Ovary (tissue), 9 donors: ENCODE data around the gene STAG3. TPM values are rescaled to one million over a fixed set of nuclear protein-coding genes. Genes with fewer than 3 reads are reported as not detected.

Experiments
- DNase-seq, 5 donors: peaks; one replicate each; pipeline ENCODE4 v3.0.0-alpha.2; 2019 to 2020
- H3K27ac ChIP-seq, 2 donors: fragments of 200-600 bp; one replicate each; pipeline versions ENCODE4 v1.5.1 to v1.8.0; 2019 to 2022
- H3K27me3 ChIP-seq: fragments of 200-600 bp; one replicate; pipeline ENCODE4 v1.8.0; 2022
- H3K36me3 ChIP-seq: fragments of 200-600 bp; sonication (generic); one replicate; pipeline ENCODE4 v1.5.1; 2019
- H3K4me1 ChIP-seq: one replicate; pipeline ENCODE4 v1.8.1; 2013; ENCODE audit warnings: mild to moderate bottlenecking, moderate library complexity; ENCODE audit not compliant: insufficient read depth
- H3K4me3 ChIP-seq: fragments of 200-600 bp; sonication (generic); one replicate; pipeline ENCODE4 v1.5.1; 2017
- H3K9me3 ChIP-seq, 2 donors: fragments of 200-600 bp in 1 of 2; sonication (generic) in 1 of 2; one replicate each; pipeline versions ENCODE4 v1.5.1 to v1.8.1; 2013 to 2019; ENCODE audit warnings: mild to moderate bottlenecking in 1 of 2, moderate library complexity in 1 of 2
- EP300 ChIP-seq: sonication (generic); formaldehyde crosslinking; IDR thresholded peaks from one replicate; pipeline ENCODE4 v1.6.1; 2017; ENCODE audit warnings: antibody characterized with exemption
- POLR2A ChIP-seq: fragments of 450-650 bp; IDR thresholded peaks from one replicate; pipeline ENCODE4 v1.6.1; 2017; ENCODE audit warnings: antibody characterized with exemption, mild to moderate bottlenecking, moderate library complexity
- WGBS, 3 donors: extraction: QIAGEN DNeasy Blood & Tissue Kit in 1 of 3; methylation state at CpG; one replicate each; pipeline versions ENCODE4 v1.1.5 to v1.1.7; 2013 to 2017; 5-methylcytosine and 5-hydroxymethylcytosine counted together
- intact Hi-C, 4 donors: fragments of 100-400 bp; cut with DNase I; formaldehyde crosslinking; loops; one replicate each; pipeline versions ENCODE4 v1.11.0 to v1.15.1; 2022 to 2023
- polyA plus RNA-seq, 2 donors: library from polyadenylated mRNA; stranded (reverse); fragments of 200-250 nt in 1 of 2; fragments of 350-450 nt in 1 of 2; fragmentation: Illumina TruSeq in 1 of 2; extraction: RNeasy Lipid Tissue Mini Kit (QIAGEN cat#74804) in 1 of 2; gene quantifications; one replicate each; pipeline ENCODE4 v1.2.3, GENCODE V29; 2013 to 2014
- total RNA-seq, 7 donors: library from RNA; depleted of rRNA in 2 of 7; stranded (reverse); fragments of >200 nt in 2 of 7; fragmentation: NEBNext Ultra II Directional in 3 of 7; extraction: Animal tissue kit (Norgen Biotek cat#: 25700) in 3 of 7; gene quantifications; one replicate each; pipeline versions ENCODE4 v1.1.0 to v1.2.4, GENCODE V29; 2016 to 2023
- TF ChIP-seq, protein P1 (sequence below), 3 donors: fragments of 450-650 bp in 2 of 3; fragments of 200-600 bp in 1 of 3; IDR thresholded peaks; one replicate each; pipeline versions ENCODE4 v1.5.1 to v1.8.0; 2016 to 2022; ENCODE audit warnings: antibody characterized with exemption in 3 of 3, mild to moderate bottlenecking in 1 of 3
- donor health status: DM: no; HTN: no; CAD: no; lungs with moderate emphysema.
- donor health status: DM: no; HTN: no; CAD: no.
- donor health status: Bipolar disorder and iron deficiency.
- donor health status: DM: yes; HTN: yes; CAD: no.
- donor health status: DM: no; HTN: no; CAD: no.
- donor health status: DM: yes; HTN: yes; CAD: no.

STAG3 gene
- total and polyA plus RNA-seq, 9 donors, result 0.66 to 3.2 (median 1.9) TPM

DNA sequence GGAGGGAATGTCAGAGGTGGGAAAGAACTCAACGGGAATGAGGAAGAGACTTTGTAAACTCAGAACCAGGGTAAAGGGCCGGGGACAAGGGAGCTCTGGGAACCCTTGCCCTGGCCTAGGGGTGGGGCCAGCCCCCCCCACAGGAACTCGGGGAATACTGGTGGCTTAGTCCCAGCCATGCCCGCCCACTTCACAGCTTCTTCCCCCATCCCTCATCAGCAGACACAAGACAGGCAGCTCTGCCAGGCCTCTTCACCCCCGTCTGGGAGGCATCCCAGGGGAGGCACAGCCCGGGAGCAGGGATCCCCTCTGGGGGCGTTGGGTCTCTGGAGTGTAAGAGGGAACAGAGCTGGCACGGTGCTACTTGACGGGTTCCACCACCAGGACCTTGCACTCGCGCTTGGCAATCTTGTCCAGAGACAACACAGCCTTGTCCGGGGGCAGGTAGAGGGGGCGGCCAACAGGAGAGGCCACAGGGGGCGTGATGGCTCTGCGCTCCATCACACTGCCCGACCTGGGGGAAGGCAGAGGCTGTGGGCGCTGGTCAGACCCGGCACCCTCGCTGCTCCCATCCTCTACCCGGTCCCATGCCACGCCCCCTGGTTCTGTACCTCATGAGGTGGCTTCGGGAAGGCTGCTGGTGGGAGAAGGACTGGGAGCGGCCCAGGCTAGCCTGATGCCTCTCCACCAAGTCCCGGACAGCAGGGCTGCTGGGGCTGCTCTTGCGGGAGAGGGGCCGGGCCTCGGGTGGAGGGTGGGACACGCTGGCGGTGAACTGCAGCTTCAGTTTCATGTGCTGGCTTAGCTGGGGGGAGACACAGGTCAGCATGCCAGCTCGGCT, 22.8 kb upstream of the STAG3 start:
- Histone ChIP-seq H3K4me3 (no peak overlapping the region), H3K36me3 (no peaks in the 10 kb centered on the region), H3K9me3 (no peaks in the 10 kb centered on the region), H3K27me3 (no peaks in the 10 kb centered on the region), H3K4me1 (peaks cover 3% of the 10 kb centered on the region), H3K27ac (no peak overlapping the region)
- 59 to 65% (median 63%) methylated on average over 19 to 30 of the region's 30 CpGs for WGBS, 3 donors
- TF ChIP-seq POLR2A, result no peak
- TF ChIP-seq, protein P1, sequence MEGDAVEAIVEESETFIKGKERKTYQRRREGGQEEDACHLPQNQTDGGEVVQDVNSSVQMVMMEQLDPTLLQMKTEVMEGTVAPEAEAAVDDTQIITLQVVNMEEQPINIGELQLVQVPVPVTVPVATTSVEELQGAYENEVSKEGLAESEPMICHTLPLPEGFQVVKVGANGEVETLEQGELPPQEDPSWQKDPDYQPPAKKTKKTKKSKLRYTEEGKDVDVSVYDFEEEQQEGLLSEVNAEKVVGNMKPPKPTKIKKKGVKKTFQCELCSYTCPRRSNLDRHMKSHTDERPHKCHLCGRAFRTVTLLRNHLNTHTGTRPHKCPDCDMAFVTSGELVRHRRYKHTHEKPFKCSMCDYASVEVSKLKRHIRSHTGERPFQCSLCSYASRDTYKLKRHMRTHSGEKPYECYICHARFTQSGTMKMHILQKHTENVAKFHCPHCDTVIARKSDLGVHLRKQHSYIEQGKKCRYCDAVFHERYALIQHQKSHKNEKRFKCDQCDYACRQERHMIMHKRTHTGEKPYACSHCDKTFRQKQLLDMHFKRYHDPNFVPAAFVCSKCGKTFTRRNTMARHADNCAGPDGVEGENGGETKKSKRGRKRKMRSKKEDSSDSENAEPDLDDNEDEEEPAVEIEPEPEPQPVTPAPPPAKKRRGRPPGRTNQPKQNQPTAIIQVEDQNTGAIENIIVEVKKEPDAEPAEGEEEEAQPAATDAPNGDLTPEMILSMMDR (IDR thresholded peaks at IDR 0.05), result no peak
- no peak for TF ChIP-seq EP300
- intact Hi-C loops, result loop anchor here in 1 of 4 donors (5.0 kb wide), 1 partner anchor 272 kb away; the partner anchor contains the start of genes MEPCE and ZCWPW1
- DNase-seq, result no peak

DNA sequence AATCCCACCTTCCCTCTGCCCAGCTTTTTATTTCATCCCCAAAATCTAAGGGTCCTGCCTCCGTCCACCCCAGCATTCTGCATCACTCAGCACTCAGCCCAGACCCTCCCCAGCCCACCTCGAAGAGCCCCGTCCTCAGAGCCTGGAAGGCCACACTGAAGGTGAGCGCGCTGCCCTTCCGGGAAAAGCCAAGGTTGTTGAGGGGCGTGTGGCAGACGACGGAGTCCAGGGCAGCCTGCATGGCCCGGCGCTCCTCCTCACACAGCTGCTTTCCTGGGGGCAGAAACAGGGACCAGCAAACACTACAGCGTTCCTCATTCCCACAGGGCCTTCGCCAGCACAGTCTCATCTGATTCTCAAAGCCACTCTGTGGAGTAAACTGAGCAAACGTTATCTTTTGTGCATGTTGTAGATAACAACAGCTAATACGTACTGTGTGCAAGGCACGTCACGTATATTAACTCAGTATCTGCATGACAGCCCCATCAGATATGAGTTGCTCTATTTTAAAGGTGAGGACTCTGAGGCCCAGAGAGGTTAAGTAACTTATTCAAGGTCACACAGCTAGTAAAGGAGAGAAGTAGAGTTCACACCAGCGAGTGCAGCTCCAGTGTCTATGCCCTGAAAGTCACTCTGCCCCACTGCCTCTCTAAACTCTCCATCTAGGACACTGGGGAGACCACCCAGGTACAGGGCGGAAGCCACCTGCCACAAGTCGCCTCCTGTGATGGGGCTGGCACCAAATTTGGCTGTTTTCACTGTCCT, 22.0 kb upstream of the STAG3 start:
- no peaks in the 10 kb centered on the region for H3K27me3 ChIP-seq
- no peaks in the 10 kb centered on the region for H3K9me3 ChIP-seq
- no peak overlapping the region for H3K27ac ChIP-seq
- no peak for DNase-seq
- H3K4me1 ChIP-seq, result peaks cover 3% of the 10 kb centered on the region
- intact Hi-C loops, result no loop called here
- no peaks in the 10 kb centered on the region for H3K36me3 ChIP-seq
- no peak for TF ChIP-seq EP300
- no peak for TF ChIP-seq POLR2A
- TF ChIP-seq, protein P1 (IDR thresholded peaks at IDR 0.05), result no peak
- 68 to 71% (median 70%) methylated on average over 20 of the region's 20 CpGs for WGBS, 3 donors
- no peak overlapping the region for H3K4me3 ChIP-seq

DNA sequence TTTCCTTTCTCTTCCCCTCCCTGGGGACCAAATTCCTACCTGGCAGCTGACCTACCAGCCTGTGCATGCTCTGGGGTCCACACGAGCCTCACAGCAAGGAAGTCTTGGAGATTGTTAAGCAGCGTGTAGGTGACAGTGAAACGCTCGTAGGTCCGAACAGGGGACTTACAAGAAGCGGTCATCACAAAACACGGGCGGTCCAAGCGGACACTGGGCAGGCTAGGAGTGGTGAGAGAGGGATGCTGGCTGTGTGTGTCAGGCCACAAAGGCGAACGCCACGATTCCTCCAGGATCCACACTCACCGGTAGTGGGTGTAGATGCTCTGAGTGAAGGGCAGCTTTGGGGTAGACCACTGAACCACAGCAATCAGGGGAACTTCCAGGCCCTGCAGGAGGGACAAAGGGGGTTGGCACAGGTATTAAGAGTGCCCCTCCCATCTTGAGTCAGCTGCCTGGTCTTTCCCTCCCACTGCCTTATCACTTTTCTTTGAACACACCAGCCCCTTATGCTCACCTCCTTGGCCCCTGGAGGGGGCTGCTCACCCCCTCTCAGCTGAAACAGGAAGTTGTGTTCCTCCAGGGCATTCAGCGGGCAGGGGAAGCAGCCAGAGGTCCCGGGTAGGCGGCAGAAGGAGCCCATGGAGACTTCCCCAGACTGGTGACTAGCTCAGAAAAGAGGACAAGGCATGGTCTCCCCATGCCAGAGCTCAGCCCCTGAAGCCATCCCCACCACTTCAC, 21.2 kb upstream of the STAG3 start:
- DNase-seq, result no peak
- peaks cover 3% of the 10 kb centered on the region for H3K4me1 ChIP-seq
- H3K27me3 ChIP-seq, result no peaks in the 10 kb centered on the region
- no peaks in the 10 kb centered on the region for H3K36me3 ChIP-seq
- intact Hi-C loops, result no loop called here
- no peaks in the 10 kb centered on the region for H3K9me3 ChIP-seq
- WGBS, 3 donors, result 71 to 82% (median 75%) methylated on average over 16 of the region's 16 CpGs
- H3K27ac ChIP-seq, result no peak overlapping the region
- TF ChIP-seq, protein P1 (IDR thresholded peaks at IDR 0.05), result no peak
- no peak for TF ChIP-seq EP300
- no peak for TF ChIP-seq POLR2A
- no peak overlapping the region for H3K4me3 ChIP-seq

DNA sequence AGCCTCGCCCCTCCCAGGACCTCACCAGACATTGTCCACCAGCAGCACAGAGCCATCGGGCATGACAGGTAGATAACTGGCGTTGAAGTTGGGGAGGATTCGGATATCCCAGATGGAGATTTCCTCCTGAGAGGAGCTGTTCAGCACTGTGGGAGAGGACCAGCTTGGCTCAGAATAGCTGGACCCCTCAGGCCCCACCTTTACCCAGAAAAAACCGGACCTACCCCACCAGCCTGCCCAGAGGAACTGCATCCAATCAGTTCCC, 20.7 kb upstream of the STAG3 start:
- Histone ChIP-seq H3K36me3 (no peaks in the 10 kb centered on the region), H3K27me3 (no peaks in the 10 kb centered on the region), H3K4me1 (peaks cover 3% of the 10 kb centered on the region), H3K4me3 (no peak overlapping the region), H3K27ac (no peak overlapping the region), H3K9me3 (no peaks in the 10 kb centered on the region)
- intact Hi-C loops, result no loop called here
- TF ChIP-seq, protein P1 (IDR thresholded peaks at IDR 0.05), result no peak
- no peak for TF ChIP-seq POLR2A
- TF ChIP-seq EP300, result no peak
- no peak for DNase-seq
- 62 to 69% (median 65%) methylated on average over 5 of the region's 5 CpGs for WGBS, 3 donors
